Astrocyte (in vitro differentiated cells and primary cell): ENCODE data around the gene RALGPS1. TPM values are rescaled to one million over a fixed set of nuclear protein-coding genes. Genes with fewer than 3 reads are reported as not detected.

ENCODE experiments used
- DNase-seq: peaks from one replicate; pipeline ENCODE4 v3.0.0-alpha.2; 2010; ENCODE audit warnings: low read depth
- FAIRE-seq: peaks from 2 replicates; lab custom pipeline; 2011; peaks lifted over from hg19 to GRCh38; lab: Jason Lieb, UNC
- H2AFZ ChIP-seq: 2 replicates; pipeline ENCODE4 v1.6.0; 2012; ENCODE audit warnings: low read depth, low read length, inconsistent platforms
- H3K27ac ChIP-seq: 2 replicates; pipeline ENCODE4 v1.5.1; 2011; ENCODE audit warnings: low read depth, low read length, inconsistent platforms
- H3K27me3 ChIP-seq: 2 replicates; pipeline ENCODE4 v1.6.0; 2011; ENCODE audit warnings: low read length, inconsistent platforms; ENCODE audit not compliant: insufficient read depth
- H3K36me3 ChIP-seq: 2 replicates; pipeline ENCODE4 v1.5.1; 2011; ENCODE audit warnings: low read length, inconsistent platforms; ENCODE audit not compliant: insufficient read depth
- H3K4me1 ChIP-seq: 2 replicates; pipeline ENCODE4 v1.5.1; 2011; ENCODE audit warnings: low read length, inconsistent platforms; ENCODE audit not compliant: insufficient read depth
- H3K4me2 ChIP-seq: 2 replicates; pipeline ENCODE4 v1.6.0; 2012; ENCODE audit warnings: low read length, inconsistent platforms
- H3K4me3 ChIP-seq: 2 replicates; pipeline ENCODE4 v1.5.1; 2011; ENCODE audit warnings: low read depth, mild to moderate bottlenecking, low read length, inconsistent platforms; ENCODE audit not compliant: insufficient read depth
- H3K79me2 ChIP-seq: 2 replicates; pipeline ENCODE4 v1.6.0; 2012; ENCODE audit warnings: mild to moderate bottlenecking, low read length, inconsistent platforms; ENCODE audit not compliant: insufficient read depth
- H3K9ac ChIP-seq: 2 replicates; pipeline ENCODE4 v1.6.0; 2012; ENCODE audit warnings: mild to moderate bottlenecking, low read length, inconsistent platforms
- H3K9me3 ChIP-seq: 2 replicates; pipeline ENCODE4 v1.5.1; 2012; ENCODE audit warnings: low read depth, mild to moderate bottlenecking, low read length, inconsistent platforms; ENCODE audit not compliant: insufficient read depth
- H4K20me1 ChIP-seq: 2 replicates; pipeline ENCODE4 v1.6.0; 2012; ENCODE audit warnings: low read length, inconsistent platforms; ENCODE audit not compliant: insufficient read depth
- H3K27ac Mint-ChIP-seq: one replicate; pipeline ENCODE4 v1.8.0; 2021; ENCODE audit warnings: mild to moderate bottlenecking, mixed read lengths; ENCODE audit not compliant: unreplicated experiment
- H3K27me3 Mint-ChIP-seq: one replicate; pipeline ENCODE4 v1.8.0; 2021; ENCODE audit warnings: low read depth, mixed read lengths; ENCODE audit not compliant: unreplicated experiment
- H3K36me3 Mint-ChIP-seq: one replicate; pipeline ENCODE4 v1.8.0; 2021; ENCODE audit warnings: low read depth, mixed read lengths; ENCODE audit not compliant: unreplicated experiment
- H3K4me1 Mint-ChIP-seq: one replicate; pipeline ENCODE4 v1.8.0; 2021; ENCODE audit warnings: low read depth, mixed read lengths; ENCODE audit not compliant: unreplicated experiment
- H3K4me3 Mint-ChIP-seq: one replicate; pipeline ENCODE4 v1.8.0; 2021; ENCODE audit warnings: mild to moderate bottlenecking, moderate library complexity, mixed read lengths; ENCODE audit not compliant: unreplicated experiment
- H3K9me3 Mint-ChIP-seq: one replicate; pipeline ENCODE4 v1.8.0; 2021; ENCODE audit warnings: mild to moderate bottlenecking, mixed read lengths; ENCODE audit not compliant: unreplicated experiment
- EZH2 ChIP-seq: IDR thresholded peaks from 2 replicates; pipeline ENCODE4 v1.6.1; 2012; ENCODE audit warnings: mild to moderate bottlenecking, low read length, inconsistent platforms; ENCODE audit not compliant: insufficient read depth
- total RNA-seq: library from RNA; stranded (reverse); gene quantifications from 2 replicates; pipeline ENCODE4 v1.2.1, GENCODE V29; 2021
- TF ChIP-seq, protein P1 (sequence below): IDR thresholded peaks from 2 replicates; pipeline ENCODE4 v1.5.1; 2011; ENCODE audit warnings: low read depth, mild to moderate bottlenecking, inconsistent platforms, low read length, moderate library complexity; ENCODE audit not compliant: insufficient read depth

The RALGPS1 gene
- total RNA-seq, 1 donor from 2014 or later, result 2.8 TPM

DNA sequence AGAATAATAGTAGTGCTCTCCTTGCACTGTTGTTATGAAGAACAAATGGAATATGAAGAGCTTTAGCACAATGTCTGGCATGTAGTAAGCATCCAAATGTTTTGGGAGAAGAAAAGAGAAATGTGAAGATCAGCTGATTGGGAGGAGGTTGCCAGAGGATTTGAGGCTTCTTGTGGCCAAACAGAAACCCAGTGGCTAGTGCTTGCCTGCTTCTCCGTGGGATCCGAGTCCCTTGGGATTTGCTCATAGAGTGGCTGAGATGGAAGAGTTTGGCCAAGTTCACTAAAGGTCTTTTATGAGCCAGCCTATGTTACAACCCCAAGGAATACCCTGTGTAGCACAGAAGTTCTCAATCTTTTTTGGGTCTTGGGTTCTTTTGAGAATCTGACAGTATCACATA lies 121.9 kb downstream of the RALGPS1 start:
- no peak for FAIRE-seq
- DNase-seq, result no peak
- no peak overlapping the region for H3K27ac Mint-ChIP-seq
- Histone ChIP-seq H2AFZ (no peak overlapping the region), H3K9me3 (no peaks in the 10 kb centered on the region), H3K79me2 (no peaks in the 10 kb centered on the region), H3K27me3 (no peaks in the 10 kb centered on the region), H3K9ac (no peak overlapping the region), H4K20me1 (no peaks in the 10 kb centered on the region), H3K4me2 (no peak overlapping the region), H3K36me3 (no peaks in the 10 kb centered on the region), H3K4me3 (no peak overlapping the region), H3K4me1 (no peaks in the 10 kb centered on the region), H3K27ac (no peak overlapping the region)
- no peaks in the 10 kb centered on the region for H3K4me1 Mint-ChIP-seq
- TF ChIP-seq, protein P1, sequence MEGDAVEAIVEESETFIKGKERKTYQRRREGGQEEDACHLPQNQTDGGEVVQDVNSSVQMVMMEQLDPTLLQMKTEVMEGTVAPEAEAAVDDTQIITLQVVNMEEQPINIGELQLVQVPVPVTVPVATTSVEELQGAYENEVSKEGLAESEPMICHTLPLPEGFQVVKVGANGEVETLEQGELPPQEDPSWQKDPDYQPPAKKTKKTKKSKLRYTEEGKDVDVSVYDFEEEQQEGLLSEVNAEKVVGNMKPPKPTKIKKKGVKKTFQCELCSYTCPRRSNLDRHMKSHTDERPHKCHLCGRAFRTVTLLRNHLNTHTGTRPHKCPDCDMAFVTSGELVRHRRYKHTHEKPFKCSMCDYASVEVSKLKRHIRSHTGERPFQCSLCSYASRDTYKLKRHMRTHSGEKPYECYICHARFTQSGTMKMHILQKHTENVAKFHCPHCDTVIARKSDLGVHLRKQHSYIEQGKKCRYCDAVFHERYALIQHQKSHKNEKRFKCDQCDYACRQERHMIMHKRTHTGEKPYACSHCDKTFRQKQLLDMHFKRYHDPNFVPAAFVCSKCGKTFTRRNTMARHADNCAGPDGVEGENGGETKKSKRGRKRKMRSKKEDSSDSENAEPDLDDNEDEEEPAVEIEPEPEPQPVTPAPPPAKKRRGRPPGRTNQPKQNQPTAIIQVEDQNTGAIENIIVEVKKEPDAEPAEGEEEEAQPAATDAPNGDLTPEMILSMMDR, result no peak
- TF ChIP-seq EZH2, result no peak
- no peaks in the 10 kb centered on the region for H3K9me3 Mint-ChIP-seq
- no peak overlapping the region for H3K4me3 Mint-ChIP-seq
- H3K27me3 Mint-ChIP-seq, result peaks cover 3% of the 10 kb centered on the region
- no peaks in the 10 kb centered on the region for H3K36me3 Mint-ChIP-seq

DNA sequence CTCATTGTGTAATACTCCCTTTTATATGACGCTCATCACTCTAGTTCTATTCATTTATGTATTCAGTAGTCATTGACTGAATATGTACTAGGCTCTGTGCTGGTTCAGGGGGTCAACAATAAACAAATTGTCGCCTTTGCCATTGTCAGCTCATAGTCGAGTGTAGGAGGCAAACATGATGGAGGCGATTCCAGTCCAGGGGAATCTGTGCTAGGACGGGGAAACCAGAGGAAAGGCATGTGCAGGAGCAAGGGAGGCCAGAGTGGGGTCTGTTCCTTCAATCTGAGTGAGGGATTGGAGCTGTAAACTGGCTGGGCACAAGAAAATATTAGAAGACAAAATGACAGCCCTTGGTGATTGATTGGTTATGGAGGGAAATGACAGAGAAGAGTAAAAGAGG lies 123.9 kb downstream of the RALGPS1 start:
- DNase-seq, result no peak
- Histone ChIP-seq H3K4me3 (no peak overlapping the region), H3K4me2 (no peak overlapping the region), H3K9ac (no peak overlapping the region), H3K27me3 (no peaks in the 10 kb centered on the region), H3K4me1 (no peaks in the 10 kb centered on the region), H2AFZ (no peak overlapping the region), H3K27ac (no peak overlapping the region), H3K9me3 (no peaks in the 10 kb centered on the region), H3K79me2 (no peaks in the 10 kb centered on the region), H4K20me1 (no peaks in the 10 kb centered on the region), H3K36me3 (no peaks in the 10 kb centered on the region)
- Mint-ChIP-seq H3K4me1 (no peaks in the 10 kb centered on the region), H3K27me3 (peaks cover 3% of the 10 kb centered on the region), H3K36me3 (no peaks in the 10 kb centered on the region), H3K27ac (no peak overlapping the region), H3K4me3 (no peak overlapping the region), H3K9me3 (no peaks in the 10 kb centered on the region)
- TF ChIP-seq EZH2, result no peak
- TF ChIP-seq, protein P1, result no peak
- FAIRE-seq, result no peak

DNA sequence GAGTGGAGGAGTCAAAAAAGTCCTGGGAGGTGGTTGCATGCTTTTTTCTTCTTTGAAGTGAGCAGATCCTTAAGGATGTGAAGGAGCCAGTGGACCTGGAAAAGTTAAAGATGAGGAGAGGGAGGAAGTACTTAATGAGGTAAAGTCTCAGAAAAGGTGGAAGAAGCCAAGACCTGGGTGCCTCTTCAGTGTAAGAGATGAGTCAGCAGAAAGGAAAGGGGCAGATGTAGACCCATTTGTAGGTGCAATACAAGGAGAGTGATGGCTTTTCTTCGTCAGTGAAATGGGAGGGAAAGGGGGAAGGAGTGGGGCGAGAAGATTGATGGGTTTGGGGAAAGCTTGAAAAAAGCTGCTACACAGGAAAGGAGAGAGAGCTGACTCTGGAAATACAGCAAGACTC lies 124.9 kb downstream of the RALGPS1 start:
- H3K36me3 Mint-ChIP-seq, result no peaks in the 10 kb centered on the region
- H3K9me3 Mint-ChIP-seq, result no peaks in the 10 kb centered on the region
- no peak for FAIRE-seq
- no peaks in the 10 kb centered on the region for H3K36me3 ChIP-seq
- no peak overlapping the region for H2AFZ ChIP-seq
- no peaks in the 10 kb centered on the region for H3K9me3 ChIP-seq
- H3K27ac Mint-ChIP-seq, result no peak overlapping the region
- H3K4me1 Mint-ChIP-seq, result no peaks in the 10 kb centered on the region
- no peak overlapping the region for H3K4me2 ChIP-seq
- H3K27ac ChIP-seq, result no peak overlapping the region
- no peaks in the 10 kb centered on the region for H3K27me3 ChIP-seq
- no peak overlapping the region for H3K4me3 ChIP-seq
- H3K4me3 Mint-ChIP-seq, result no peak overlapping the region
- H3K27me3 Mint-ChIP-seq, result peaks cover 3% of the 10 kb centered on the region
- TF ChIP-seq, protein P1, result no peak
- no peak for TF ChIP-seq EZH2
- H3K9ac ChIP-seq, result no peak overlapping the region
- DNase-seq, result no peak
- no peaks in the 10 kb centered on the region for H3K4me1 ChIP-seq
- no peaks in the 10 kb centered on the region for H4K20me1 ChIP-seq
- no peaks in the 10 kb centered on the region for H3K79me2 ChIP-seq
